ENCODE results near the gene NMB.
"Not testable (repeated sequence)": the region's sequence is repeated elsewhere in the genome, so short reads cannot be mapped to it uniquely, and the experiment has no call there.

The NMB gene

GRCh38 chr15:84656972-84657371 is 1.0 kb downstream of the NMB start:
- no peak for DNase-seq (ENCODE audit: low read depth in 4 of 4, low spot score in 1 of 4)

DNA sequence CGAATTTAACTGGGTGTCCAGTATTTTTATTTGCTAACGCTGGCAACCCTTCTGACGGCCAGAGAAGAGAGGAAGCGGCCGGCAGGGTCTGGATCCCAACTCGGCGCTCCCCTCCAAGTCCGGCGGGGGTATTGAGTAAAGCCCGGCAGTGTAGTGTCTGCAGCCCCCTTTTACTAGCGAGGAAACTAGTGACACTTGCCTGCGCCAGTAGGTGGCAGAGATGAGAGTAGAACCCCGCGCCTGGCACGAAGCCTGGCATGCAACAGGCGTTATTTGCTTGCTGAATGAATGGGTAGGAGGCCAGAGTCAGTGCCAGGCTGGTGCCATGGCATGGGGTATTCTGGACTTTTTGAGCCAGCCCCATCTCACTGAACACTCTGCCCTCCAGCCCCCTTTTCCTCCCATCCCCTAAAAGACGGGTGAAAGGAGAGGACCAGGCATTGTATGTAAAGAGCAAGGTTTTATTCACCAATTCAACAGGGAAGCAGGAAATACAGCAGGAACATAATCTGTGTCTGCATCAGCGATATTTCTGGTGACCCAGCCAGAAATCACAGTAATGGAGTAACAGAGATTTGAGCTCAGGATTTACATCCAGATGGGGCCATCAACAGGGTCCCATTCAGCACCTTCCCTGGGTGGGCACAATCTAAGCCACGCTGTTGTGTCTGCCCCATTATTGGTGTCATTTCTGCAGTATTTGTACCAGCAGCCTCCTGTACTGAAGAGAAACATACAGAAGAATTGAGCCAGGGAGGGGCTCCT is 3.1 kb downstream of the NMB start:
- peak in 3 of 4 experiments; percentile 47 to 66 (median 61) for DNase-seq (ENCODE audit: low read depth in 4 of 4, low spot score in 1 of 4)

DNA sequence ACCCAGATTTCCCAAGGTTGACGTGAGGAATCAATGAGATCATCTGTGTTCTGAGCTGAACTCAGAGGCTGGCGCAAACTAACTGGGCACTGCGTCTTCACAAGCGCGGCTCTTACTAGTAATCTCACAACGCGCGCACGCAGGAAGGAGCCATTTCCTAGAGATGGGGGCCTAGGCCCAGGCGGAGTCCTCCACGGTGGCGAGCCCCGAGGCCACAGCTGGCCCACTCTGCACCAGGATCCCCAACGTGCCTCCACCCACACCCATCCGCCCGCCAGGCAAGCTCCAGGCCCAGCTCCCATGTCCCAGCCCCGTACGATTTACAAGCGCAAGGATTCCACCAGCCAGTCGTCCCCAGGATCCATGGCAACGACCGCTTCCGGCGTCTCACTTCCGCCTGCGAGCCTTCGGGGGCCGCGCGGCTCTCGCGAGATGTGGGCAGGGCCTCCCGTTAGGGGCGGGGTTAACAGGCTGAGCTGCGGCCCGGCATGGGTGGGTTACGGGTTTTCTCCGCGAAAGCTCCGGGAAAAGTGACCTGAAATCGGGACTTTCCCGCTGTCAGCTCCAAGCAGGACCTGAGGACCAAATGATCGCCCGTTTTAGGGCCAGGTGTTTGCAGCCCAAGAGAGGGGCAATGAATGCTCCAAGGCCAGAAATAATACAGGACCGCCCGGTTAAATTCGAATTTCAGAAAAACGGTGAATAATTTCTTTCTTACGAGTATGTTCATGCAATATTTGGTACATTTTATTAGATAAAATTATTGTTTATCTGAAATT is 3.9 kb downstream of the NMB start, which contains the start of gene WDR73:
WDR73 (minus strand) TSS at position 374 of the 779 bp plus-strand sequence; CDS start at position 365, 9 bp downstream.
- peak; percentile 95 to 96 (median 96) for DNase-seq (ENCODE audit: low read depth in 4 of 4, low spot score in 1 of 4)

DNA sequence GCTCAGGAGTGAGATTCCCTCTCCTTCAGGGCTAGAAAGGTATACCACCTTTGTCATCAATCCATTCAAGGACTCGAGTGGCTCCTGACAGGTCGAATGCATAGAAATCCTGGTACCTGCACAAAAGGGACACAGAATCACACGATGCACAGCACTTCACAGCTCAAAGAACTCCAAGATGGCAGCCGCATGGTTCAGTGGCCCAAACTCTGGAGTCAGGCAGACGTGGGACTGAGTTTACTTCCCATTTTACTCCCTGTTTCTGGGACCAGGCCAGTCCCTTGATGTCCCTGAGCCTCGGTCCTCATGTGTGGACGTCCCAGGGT is 4.5 kb downstream of the NMB start:
- DNase-seq (ENCODE audit: low read depth in 4 of 4, low spot score in 1 of 4) = no peak

DNA sequence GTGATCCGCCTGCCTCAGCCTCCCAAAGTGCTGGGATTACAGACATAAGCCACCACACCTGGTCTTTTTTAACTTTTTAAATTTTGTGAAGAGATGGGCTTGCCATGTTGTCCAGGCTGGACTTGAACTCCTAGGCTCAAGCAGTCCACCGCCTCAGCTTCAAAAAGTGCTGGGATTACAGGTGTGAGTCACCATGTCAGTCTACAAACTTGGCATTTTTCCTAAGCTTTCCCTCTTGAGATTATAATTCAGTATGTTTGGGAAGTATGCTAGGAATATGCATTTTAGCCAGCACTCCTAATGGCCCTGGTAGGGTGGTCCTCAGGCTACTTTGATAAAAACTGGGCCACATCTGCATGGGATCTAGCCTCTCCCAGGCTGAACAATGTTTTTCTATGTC is 8.3 kb downstream of the NMB start:
- DNase-seq (ENCODE audit: low read depth in 4 of 4, low spot score in 1 of 4) = no peak

DNA sequence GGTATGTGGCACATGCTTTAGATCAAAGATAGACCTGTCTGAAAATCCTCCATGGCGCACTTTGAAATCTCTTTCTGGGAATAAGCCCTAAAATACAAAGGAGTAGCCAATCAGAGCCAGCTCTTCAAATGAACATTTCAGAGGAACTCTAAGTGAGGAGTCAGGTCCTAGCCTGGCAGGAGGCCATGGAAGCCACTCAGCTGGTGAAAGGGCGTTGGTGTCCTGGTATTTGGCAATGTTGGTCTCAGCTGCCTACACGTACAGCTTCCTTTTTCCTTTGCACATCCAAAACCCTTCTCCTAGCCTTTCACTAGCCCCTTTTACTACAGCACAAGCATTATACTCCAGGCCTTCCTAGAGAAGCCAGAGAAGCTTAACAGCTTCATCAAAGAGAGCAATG is 9.5 kb downstream of the NMB start:
- DNase-seq (ENCODE audit: low read depth in 4 of 4, low spot score in 1 of 4) = no peak

DNA sequence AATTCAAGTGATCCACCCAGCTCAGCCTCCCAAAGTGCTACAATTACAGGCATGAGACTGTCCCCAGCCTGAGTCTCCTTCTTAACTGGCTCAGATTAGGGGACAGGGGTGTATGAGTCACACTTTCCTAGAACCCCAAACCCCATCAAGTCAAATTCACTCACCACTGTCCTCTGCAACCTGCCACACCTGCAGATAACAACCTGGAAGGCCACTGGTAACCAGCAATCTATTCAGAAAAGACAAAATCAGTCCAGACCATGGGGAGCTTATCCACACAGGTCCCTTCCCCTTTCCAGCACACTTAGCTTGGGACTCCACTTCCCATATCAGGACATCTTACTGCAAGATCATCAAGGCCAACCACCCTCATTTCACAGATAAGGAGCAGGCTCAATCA is 10.3 kb downstream of the NMB start:
- no peak for DNase-seq (ENCODE audit: low read depth in 4 of 4, low spot score in 1 of 4)

DNA sequence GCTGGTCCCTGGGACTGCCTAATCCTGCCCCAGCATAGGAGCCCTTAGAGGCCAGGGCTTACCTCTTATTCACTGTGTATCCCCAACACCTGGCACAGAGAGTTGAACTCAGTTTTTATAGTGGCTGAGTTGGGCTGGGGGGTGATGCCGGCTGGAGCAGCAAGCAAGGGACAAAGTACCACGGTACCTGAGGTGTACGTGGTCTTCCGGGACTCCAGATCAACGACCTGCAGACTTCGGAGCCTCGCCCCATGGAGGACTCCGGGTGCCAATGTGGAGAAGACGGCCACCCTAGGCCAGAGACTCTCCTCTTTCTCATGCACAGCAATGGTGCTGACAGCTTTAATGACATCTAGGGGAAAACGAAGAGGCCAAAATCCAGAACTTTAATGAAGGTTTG is 12.0 kb downstream of the NMB start:
- no peak for DNase-seq (ENCODE audit: low read depth in 4 of 4, low spot score in 1 of 4)

GRCh38 chr15:84645496-84645895 is 12.5 kb downstream of the NMB start:
- DNase-seq (ENCODE audit: low read depth in 4 of 4, low spot score in 1 of 4) = no peak

- DNase-seq (ENCODE audit: low read depth in 4 of 4, low spot score in 1 of 4) = no peak
These were observed 14.2 kb downstream of the NMB start for GRCh38 chr15:84643838-84644237.

GRCh38 chr15:84642640-84643039 is 15.4 kb downstream of the NMB start:
- DNase-seq (ENCODE audit: low read depth in 4 of 4, low spot score in 1 of 4) = not testable (repeated sequence)

DNA sequence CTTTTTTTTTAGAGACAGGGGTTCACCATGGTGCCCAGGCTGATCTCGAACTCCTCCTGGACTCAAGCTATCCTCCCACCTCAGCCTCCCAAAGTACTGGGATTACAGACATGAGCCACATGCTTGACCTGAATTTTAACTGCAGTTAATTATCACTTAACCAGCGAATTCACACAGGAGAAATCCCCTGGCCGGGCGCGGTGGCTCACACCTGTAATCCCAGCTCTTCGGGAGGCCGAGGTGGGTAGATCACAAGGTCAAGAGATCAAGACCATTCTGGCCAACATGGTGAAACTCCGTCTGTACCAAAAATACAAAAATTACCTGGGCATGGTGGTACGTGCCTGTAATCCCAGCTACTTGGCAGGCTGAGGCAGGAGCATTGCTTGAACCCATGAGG is 16.1 kb downstream of the NMB start:
- not testable (repeated sequence) for DNase-seq (ENCODE audit: low read depth in 4 of 4, low spot score in 1 of 4)

DNA sequence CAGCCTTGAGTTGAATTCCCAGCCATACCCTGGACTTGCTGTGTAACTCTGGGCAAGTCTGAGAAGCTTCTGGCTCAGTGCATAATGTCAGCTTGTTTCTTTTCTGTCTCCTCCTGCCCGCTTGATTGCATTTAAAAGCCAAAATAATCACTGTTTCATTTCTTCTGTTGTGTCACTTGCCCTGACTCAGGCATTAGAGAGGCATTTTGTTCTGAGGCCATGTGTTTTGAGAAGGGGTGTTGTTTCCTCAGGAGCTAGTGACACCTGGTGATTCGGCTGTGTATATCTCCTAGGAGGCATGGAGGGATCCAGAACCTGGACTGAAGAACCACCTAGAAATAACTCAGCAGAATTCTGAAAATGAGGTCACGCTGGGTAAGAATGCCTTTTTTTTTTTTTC is 19.9 kb downstream of the NMB start:
- DNase-seq (ENCODE audit: low read depth in 4 of 4, low spot score in 1 of 4) = no peak

- no peak for DNase-seq (ENCODE audit: low read depth in 4 of 4, low spot score in 1 of 4)
These were observed 23.7 kb downstream of the NMB start for GRCh38 chr15:84634228-84634837.

- peak; percentile 32 to 52 (median 40) for DNase-seq (ENCODE audit: low read depth in 4 of 4, low spot score in 1 of 4)
These were observed 24.4 kb downstream of the NMB start for GRCh38 chr15:84633311-84634227.

DNA sequence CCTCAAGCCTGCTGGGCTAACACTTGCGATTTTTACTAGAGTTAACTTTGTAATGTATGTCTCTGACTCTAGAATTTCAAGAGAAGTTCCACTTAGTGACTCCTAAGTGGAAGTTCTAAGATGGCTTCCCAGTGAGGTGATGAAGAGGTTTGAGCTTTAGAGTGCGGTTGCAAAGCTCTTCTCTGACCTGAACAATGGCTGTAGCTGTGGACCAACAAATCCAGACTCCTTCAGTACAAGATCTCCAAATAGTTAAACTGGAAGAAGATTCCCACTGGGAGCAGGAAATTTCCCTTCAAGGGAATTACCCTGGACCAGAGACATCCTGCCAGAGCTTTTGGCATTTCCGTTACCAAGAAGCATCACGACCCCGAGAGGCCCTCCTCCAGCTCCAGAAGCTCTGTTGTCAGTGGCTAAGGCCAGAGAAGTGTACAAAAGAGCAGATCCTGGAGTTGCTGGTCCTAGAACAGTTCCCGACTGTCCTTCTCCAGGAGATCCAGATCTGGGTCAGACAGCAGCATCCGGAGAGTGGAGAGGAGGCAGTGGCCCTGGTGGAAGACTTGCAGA is 26.2 kb downstream of the NMB start:
- no peak for DNase-seq (ENCODE audit: low read depth in 4 of 4, low spot score in 1 of 4)

DNA sequence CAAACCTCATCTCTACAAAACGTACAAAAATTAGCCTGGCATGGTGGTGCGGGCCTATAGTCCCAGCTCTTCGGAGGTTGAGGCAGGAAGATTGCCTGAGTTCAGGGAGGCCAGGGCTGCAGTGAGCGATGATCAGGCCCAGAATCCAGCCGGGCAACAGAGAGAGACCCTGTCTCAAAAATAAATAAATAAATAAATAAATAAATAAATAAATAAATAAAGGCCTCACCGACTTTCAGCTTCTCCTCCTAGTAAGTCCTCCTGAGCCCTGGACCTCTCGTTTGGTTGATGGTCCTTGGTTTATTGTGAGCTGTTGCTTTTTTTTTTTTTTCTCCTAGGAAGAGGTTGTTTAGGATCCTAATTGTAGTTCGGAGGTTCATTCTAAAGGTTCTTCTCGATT is 29.0 kb downstream of the NMB start:
- DNase-seq (ENCODE audit: low read depth in 4 of 4, low spot score in 1 of 4) = no peak

- DNase-seq (ENCODE audit: low read depth in 4 of 4, low spot score in 1 of 4) = no peak
These were observed 32.9 kb downstream of the NMB start for GRCh38 chr15:84625123-84625522.

DNA sequence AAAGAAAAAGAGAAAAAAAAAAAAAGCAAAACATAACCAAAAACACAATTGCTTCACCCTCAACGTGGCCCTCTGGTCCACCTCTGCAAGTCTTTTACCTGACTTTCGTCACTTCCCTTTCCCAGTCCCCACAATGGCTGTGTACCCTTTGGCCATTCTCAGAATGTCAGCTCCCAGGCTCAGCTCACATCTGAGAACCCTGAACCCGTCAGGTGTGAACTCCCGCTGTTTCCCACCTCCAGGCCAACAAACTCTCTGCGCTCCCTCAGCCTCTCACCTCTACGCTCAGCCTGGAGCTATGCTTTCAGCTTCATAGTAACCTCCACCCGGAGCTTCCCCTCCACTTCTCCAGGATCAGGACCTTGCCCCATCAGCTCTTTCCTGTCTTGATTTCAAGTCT is 33.6 kb downstream of the NMB start:
- DNase-seq (ENCODE audit: low read depth in 4 of 4, low spot score in 1 of 4) = no peak

- no peak for DNase-seq (ENCODE audit: low read depth in 4 of 4, low spot score in 1 of 4)
These were observed 36.5 kb downstream of the NMB start for GRCh38 chr15:84621358-84621979.

Data from stimulated activated CD4-positive, alpha-beta T cell treated with anti-CD3 and anti-CD28 coated beads, Interleukin-1b, Interleukin-23, amount 100 ng/mL, for 24 hours (primary cell).